Stimulated activated CD4-positive, alpha-beta T cell treated with anti-CD3 and anti-CD28 coated beads, Interleukin-1b, Interleukin-23, amount 100 ng/mL, for 4 hours (primary cell): ENCODE results near the gene SELENOO.
"Not testable (repeated sequence)": the region's sequence is repeated elsewhere in the genome, so short reads cannot be mapped to it uniquely, and the experiment has no call there.

Experiments used
- DNase-seq, 2 donors: peaks; one replicate each; pipeline ENCODE4 v3.0.0-alpha.2; 2020; ENCODE audit warnings: low read depth in 2 of 2

Gene SELENOO

DNA sequence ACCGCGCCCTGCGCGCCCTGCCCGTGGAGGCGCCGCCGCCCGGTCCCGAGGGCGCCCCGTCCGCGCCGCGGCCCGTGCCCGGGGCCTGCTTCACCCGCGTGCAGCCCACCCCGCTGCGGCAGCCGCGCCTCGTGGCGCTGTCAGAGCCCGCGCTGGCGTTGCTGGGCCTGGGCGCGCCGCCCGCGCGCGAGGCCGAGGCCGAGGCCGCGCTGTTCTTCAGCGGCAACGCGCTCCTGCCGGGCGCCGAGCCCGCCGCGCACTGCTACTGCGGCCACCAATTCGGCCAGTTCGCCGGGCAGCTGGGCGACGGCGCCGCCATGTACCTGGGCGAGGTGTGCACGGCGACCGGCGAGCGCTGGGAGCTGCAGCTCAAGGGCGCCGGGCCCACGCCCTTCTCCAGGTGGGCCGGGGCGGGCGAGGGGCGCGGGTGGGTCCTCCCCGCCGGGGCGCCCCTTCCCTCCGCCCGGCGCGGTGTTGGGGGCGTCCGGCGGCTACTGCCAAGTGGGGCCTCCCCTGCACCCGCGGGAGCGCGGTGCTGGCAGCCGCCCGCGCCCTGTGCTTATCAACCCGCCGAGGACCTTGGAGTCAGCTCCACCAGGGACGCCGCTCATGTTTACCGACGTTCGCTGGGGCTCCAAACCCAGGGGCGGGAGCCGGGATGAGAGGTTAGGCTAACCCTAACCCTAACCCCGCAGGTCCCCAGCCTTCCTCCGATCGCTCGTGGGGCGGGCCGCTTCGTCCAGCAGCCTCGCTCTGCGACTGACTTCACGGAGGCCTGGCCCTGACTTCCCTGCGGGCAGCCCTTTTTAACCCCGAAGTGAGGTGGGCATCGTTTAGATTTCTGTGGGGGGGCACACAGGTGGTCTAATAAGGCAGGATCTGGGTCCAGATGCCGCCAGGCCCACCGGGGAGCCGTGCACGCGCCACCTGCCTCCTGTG, 649 bp downstream of the SELENOO start:
- DNase-seq = no peak

DNA sequence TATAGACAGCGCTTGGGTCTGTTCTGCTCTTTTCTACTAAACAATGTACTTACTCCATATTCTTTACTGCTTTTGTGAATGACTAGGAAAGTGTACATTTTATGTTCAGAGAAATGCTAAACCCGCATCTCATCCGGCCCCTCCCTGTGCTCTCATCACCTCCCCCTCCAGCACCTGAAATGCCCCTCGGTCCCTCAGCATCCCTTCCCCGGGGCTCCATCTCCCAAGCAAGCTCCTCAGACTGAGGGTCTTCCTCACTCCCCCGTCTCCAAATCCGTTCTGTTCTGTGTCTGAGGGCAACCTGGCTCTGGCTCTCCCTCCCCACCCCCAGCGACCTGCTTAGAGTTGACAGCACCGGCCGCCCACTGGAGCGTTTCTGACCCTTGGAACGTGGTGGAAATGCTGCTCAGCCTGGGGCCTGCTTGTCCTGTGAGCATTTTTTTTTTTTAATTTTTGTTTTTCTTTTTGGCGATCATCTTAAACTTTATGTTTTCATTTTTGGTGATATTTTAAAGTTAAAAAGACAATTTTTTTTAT, 1.4 kb downstream of the SELENOO start:
- DNase-seq = no peak

DNA sequence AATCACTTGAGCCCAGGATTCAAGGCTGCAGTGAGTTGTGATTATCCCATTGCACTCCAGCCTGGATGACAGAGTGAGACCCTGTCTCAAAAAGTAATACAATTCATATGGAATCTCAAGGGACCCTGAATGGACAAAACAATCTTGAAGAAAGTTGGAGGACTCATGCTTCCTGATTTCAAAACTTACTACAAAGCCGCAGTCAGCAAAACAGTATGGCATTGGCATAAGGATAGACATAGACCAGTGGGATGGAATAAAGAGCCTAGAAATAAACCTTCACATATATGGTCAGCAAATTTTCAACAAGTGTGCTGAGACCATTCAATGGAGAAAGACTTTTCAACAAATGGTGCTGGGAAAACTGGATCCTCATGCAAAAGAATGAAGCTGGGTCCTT, 2.5 kb downstream of the SELENOO start:
- DNase-seq = no peak

DNA sequence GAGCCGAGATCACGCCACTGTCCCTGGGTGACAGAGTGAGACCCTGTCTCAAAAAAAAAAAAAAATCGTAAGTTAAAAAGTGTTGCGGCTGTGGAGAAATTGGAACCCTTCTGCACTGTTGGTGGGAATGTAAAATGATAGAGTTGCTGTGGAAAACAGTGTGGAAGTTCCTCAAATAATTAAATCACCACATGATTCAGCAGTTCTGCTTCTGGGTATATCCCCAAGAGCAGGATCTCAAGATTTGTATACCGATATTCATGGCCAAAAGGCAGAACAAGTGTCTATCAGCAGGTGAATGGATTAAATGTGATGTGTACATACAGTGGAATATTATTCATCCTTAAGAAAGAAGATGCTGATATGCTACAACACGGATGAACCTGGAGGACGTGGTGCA, 3.8 kb downstream of the SELENOO start:
- no peak for DNase-seq

DNA sequence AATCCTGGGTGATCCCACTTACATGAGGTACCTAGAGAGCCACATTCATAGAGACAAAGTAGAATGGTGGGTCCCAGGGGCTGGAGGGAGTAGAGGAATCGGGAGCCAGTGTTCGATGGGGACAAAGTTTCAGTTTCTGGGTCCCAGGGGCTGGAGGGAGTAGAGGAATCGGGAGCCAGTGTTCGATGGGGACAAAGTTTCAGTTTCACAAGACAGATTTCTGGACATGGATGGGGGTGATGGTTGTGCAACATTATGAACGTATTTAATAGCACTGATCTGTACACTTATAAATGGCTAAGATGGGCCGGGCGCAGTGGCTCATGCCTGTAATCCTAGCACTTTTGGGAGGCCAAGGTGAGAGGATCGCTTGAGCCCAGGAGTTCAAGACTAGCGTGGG, 4.2 kb downstream of the SELENOO start:
- DNase-seq = not testable (repeated sequence)

DNA sequence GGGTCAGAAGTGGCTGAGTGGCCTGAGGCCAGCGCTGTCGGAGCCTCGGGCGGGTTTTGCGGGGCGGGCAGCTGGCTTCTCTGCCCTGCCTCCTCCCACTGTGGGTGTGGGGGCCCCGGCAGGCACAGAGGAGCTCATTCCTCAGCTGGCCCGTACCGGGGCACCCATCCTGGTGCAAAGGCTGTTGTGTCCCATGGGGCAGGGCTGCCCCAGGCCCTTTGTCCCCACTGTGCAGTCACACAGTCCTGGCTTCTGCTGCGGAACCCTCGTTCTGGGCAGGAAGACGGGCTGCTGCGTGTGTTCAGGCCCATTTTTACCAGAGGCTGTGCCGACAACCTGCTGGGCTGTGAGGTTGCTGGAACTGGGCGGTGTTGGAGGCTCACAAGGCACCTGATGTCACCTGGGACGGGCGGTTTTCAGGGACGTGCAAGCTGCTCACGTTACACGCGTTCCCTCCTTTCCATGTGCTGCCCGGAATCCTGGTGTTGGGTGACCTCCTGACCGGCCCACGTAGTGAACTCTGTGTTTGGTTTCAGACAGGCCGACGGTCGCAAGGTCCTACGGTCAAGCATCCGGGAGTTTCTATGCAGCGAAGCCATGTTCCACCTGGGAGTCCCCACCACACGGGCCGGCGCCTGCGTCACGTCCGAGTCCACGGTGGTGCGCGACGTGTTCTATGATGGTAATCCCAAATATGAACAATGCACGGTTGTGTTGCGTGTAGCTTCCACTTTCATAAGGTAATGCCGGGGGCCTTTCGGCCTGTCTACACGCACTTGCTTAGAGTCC, 5.2 kb downstream of the SELENOO start:
- DNase-seq = no peak

DNA sequence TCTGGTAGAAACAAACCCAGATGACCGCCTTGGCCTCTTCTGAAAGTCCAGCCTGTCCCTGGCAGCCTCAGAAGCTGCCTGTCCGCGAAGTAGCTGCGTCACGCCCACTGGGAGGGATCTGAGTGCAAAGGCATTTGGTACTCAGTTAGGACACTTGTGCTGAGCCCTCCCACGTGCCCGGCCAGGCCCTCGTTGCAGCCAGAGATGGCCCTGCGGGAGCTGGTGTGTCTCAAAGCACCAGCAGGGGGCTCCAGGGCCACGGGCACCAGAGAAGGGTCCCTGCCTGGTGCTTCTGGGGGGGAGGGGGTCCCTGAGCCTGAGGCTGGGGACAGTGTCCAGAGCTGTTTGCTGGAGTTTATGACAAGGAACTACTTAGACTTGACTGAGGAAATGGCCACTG, 5.8 kb downstream of the SELENOO start:
- DNase-seq = no peak

DNA sequence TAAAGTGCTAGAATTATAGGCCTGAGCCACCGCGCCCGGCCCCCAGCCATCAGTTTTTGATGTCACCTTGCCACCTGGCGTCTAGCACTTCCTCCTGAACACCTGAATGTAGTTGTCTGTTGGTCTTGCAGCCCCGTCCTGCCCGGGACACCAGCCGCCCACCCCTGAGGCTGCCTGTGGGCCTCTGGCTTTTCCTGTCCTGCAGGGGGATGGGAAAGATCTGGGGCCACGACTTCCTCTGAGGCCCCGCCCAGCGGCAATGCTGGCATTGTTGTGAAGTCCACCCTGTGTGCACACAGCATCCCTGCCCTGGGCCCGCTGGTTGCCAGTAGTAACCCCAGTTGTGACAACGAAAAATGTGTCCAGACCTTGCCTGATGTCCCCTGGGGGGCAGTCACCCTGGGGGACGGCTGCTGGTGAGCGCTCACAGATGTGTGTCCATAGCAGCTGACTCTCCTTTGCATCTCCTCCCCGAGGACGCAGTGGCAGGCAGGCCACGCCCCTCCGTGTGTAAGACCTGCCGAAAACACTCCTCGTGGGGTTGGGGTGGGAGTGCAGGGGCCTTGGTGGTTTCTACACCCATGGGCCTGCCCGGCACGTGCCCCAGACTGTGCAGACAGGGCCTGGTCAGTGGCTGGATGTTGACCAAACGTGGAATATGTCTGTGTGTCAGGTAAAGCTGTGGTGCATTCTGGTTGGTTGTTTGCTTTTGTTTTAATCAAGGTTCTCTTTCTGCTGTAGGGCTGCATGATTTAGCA, 6.8 kb downstream of the SELENOO start:
- no peak for DNase-seq

DNA sequence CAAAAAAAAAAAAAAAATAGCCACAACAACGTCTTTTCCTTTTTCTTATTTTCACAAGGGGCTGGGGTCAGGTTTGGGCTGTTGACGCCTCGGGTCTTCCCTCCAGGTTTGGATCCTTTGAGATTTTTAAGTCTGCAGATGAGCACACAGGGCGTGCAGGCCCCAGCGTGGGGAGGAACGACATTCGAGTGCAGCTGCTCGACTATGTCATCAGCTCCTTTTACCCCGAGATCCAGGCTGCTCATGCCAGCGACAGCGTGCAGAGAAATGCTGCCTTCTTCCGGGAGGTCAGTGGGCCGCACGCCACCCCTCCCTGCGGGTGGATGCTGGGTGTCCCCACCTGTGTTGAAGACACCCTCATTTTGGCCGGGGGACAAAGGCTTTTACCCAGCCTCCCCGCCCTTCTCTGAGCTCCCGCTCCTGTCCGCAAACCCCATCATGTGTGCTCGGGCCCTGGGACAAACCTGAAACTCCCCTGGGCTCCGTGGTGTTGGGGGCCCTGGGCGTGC, 7.7 kb downstream of the SELENOO start:
- DNase-seq = no peak

DNA sequence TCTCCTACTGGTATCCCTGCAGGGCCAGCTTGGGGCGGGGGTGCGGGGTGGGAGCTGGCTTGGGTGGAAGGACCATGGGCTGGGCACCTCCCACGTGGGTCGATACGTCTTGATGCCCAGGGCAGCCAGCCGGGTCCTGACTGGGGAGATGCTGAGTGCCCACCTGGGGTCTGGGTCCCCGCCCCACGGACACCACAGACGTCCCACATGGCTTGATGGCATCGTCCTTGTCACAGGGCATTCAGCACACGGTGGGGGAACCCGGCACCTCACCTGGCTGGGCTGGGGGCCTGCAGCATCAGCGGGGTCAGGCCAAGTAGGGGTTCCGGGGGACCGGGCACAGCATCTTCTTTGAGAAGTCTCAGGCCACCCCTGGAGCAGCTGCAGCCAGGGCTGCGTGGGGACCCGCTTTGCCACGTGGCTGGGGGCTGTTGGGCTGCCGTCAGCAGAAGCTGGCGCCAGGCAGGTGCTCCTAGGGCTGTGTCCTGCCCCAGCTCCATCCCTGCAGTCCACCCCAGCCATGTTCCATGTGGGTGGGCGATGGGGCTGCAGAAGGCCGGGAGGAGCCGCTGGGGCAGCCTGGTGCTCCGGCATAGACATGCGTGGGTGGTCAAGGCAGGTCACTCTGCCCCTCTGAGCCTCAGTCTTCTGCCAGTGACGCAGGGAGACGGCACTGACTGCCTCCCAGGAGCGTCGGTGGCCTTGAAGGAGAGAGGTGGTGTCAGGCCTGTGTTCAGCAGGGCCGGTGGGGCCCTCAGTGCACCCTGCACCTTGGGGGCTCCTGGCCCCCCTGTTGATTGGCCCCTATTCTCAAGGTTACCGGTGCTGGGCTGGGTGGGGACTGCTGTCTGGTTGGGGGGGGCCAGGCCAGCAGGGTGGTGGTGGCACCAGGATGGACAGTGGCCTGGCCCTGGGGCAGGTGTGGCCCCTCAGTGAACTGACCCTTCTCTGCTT, 8.4 kb downstream of the SELENOO start:
- no peak for DNase-seq

DNA sequence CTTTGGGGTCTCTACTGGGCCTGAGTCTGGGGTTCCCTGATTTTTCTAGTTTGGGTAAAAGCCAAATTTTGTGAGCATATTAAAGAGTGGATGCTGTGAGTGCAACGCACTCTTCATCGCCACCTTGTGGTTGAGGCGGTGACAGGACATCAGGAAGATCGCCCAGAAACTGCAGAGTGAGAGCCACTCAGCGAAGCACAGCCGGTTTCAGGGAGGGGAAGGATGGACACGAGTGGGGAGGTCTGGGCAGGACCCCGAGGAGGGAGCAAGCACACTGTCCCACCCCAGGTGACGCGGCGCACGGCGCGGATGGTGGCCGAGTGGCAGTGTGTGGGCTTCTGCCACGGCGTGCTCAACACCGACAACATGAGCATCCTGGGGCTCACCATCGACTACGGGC, 9.1 kb downstream of the SELENOO start:
- peak; percentile 58 to 66 for DNase-seq

DNA sequence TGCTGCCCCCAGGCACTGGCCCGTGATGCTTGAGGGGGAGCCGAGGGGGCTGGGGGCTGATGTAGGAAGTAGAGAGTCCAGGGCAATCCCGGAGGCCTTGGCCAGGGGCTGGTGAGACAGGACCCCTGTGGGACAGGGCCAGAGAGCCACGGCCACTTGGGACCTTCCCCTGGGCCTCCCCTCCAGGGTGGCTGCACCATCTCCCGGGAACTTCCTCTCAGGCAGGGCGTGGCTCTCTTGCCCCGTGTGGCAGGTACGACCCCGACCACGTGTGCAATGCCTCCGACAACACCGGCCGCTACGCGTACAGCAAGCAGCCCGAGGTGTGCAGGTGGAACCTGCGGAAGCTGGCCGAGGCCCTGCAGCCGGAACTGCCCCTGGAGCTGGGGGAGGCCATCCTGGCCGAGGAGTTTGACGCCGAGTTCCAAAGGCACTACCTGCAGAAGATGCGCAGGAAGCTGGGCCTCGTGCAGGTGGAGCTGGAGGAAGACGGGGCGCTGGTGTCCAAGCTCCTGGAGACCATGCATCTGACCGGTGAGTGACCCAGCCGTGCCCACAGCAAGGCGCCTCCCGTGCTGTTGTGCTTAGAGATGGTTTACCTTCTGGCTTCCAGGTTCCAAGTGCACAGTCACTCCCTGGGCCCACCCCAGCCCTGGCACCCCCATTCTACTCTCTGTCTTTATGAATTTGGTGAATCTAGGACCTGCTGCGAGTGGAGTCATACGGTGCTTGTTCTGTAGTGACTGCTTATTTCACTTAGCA, 9.7 kb downstream of the SELENOO start:
- DNase-seq = no peak

DNA sequence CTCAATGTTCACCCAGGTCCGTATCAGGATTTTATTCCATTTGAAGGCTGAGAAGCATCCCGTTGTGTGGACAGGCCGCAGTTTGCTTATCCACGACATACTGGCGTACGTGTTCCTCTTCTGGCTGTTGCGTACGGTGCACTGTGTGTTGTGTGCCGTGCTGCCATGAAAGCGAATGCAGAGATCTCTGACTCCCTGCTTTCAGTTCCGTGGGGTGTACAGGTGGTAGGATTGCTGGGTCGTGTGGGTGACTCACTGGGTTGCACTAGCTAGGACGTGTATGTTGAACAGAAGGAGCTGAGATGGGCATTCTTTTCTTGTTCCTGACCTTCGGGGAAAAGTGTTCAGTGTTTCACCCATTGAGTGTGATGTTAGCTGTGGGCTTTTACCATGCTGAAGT, 10.3 kb downstream of the SELENOO start:
- no peak for DNase-seq

DNA sequence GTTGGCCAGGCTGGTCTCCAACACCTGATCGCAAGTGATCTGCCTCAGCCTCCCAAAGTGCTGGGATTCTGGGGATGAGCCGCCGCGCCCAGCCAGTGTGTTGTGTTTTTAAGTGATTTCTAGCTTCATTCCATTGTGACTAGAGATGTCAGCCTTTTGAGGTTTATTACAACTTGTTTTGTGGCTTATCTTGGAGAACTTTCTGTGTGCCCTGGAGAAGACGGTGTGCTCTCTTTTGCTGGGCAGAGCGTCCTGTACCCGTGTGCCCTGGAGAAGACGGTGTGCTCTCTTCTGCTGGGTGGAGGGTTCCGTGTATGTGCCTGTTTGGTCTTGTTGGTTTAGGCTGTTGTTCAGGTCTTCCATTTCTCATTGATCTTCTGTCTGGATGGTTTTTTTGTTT, 12.5 kb downstream of the SELENOO start:
- no peak for DNase-seq

DNA sequence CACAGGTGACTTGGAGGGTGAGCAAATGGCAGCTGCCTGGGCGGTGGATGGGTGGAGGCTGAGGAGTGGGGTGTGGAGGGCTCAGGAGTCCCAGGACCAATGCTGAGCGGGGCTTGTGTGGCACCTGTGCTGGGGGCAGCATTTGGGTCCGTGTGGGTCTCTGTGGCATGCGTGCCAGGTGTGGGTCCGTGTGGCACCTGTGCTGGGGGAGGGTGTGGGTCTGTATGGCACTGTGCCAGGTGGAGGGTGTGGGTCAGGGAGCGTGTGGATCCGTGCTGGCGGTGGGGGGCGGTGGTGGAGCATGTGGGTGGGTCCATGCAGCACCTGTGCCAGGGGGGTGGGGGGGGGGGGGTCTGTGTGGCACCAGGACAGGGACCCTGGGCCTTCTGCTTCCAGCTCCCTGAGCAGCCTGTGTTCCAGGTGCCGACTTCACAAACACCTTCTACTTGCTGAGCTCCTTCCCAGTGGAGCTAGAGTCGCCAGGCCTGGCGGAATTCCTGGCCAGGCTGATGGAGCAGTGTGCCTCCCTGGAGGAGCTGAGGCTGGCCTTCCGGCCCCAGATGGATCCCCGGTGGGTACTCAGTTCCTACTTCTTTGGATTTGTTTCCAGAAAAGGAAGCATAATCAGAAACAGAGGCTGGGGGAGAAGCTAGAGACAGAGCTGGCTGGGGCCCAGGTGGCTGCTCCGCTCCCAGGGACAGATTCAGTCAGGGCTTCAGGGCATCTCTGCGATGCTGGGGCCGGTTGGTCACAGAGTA, 14.7 kb downstream of the SELENOO start:
- DNase-seq = no peak

DNA sequence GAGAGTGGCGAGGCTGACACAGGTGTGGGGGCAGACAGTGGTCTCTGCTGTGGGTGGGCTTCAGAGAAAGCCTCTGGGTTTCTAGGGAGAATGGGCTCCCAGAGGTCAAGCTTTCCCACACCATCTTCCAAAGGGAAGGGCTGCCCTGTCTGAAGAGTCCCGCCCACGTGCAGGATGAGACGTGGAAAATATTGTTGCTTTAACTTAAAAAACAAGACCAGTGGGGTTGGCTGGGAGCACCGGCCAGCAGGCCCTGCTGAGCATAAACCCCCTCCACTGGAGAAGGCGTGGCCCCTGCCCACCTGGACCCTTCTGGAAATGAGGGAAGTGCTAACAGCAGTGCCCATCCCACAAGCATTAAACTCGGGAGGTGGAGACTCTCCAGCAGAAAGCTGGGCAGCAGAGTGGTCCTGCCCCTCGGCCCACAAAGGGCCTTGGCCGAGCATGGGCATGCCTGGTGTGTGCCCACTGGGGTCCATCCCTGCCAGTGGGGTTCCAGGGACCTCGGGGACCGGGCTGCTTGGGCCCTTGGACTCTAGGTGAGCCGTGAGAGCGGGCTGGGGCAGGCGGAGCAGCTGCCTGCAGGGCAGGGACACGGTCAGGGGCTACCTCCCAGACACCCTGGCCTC, 15.4 kb downstream of the SELENOO start:
- no peak for DNase-seq

DNA sequence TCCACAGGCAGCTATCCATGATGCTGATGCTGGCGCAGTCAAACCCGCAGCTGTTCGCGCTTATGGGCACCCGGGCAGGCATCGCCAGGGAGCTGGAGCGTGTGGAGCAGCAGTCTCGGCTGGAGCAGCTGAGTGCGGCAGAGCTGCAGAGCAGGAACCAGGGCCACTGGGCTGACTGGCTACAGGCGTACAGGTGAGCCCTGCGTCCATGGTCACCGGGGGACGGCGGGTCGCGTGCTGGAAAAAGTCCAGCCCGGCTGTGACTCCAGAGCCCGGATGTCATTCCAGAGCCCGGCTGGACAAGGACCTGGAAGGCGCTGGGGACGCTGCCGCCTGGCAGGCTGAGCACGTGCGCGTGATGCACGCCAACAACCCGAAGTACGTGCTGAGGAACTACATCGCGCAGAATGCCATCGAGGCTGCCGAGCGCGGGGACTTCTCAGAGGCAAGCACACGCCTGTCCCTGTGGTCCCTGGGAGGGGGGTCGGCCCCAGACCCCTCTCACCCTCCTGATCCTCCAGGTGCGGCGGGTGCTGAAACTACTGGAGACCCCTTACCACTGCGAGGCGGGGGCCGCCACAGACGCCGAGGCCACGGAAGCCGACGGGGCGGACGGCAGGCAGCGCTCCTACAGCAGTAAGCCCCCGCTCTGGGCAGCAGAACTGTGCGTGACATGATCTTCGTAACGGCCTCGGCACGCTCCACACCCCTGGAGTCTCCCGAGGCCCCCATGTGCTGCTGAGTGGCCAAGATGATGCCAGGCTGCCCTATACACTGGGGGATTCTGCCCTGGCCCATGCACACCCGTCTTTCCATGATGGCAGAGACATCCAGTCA, 16.1 kb downstream of the SELENOO start:
- no peak for DNase-seq
